Upper lobe of left lung (tissue), 6 donors: ENCODE measurements around the gene POLE. TPM values are rescaled to one million over a fixed set of nuclear protein-coding genes. Genes with fewer than 3 reads are reported as not detected.
A peak's percentile ranks its signal among the peaks of the same experiment; 100 is the strongest.

Experiments used
- ATAC-seq, 2 donors: fragments of 200-7000 bp; cut with Tn5 transposase; one replicate each; pipeline ENCODE4 v1.9.1; 2022; ENCODE audit warnings: mild to moderate bottlenecking in 2 of 2, moderate library complexity in 2 of 2; ENCODE audit not compliant: low FRiP score in 2 of 2
- DNase-seq, 2 donors: peaks; one replicate each; pipeline ENCODE4 v3.0.0-alpha.2; 2019 to 2020
- H3K27ac ChIP-seq, 4 donors: fragments of 200-600 bp; sonication (generic); one replicate each; pipeline ENCODE4 v1.5.1; 2016 to 2019
- H3K27me3 ChIP-seq, 4 donors: fragments of 200-600 bp; sonication (generic); one replicate each; pipeline ENCODE4 v1.5.1; 2017 to 2019
- H3K36me3 ChIP-seq, 4 donors: fragments of 200-600 bp; sonication (generic); one replicate each; pipeline ENCODE4 v1.5.1; 2016 to 2019
- H3K4me1 ChIP-seq, 4 donors: fragments of 200-600 bp; sonication (generic); one replicate each; pipeline ENCODE4 v1.5.1; 2018 to 2019
- H3K4me3 ChIP-seq, 4 donors: fragments of 200-600 bp; sonication (generic); one replicate each; pipeline ENCODE4 v1.5.1; 2017 to 2019; ENCODE audit warnings: mild to moderate bottlenecking in 2 of 4, moderate library complexity in 1 of 4
- H3K9me3 ChIP-seq, 4 donors: fragments of 200-600 bp; sonication (generic); one replicate each; pipeline ENCODE4 v1.5.1; 2018 to 2019
- EP300 ChIP-seq, 4 donors: sonication (generic); formaldehyde crosslinking; IDR thresholded peaks; one replicate each; pipeline ENCODE4 v1.5.1; 2017; ENCODE audit warnings: antibody characterized with exemption in 4 of 4, control low read depth in 2 of 4
- POLR2A ChIP-seq, 4 donors: fragments of 450-650 bp; IDR thresholded peaks; one replicate each; pipeline ENCODE4 v1.5.1; 2016 to 2017; ENCODE audit warnings: antibody characterized with exemption in 4 of 4, mild to moderate bottlenecking in 2 of 4
- POLR2AphosphoS5 ChIP-seq, 2 donors: sonication (generic); formaldehyde crosslinking; IDR thresholded peaks; one replicate each; pipeline ENCODE4 v1.5.1; 2017; ENCODE audit warnings: antibody characterized with exemption in 2 of 2
- WGBS, 2 donors: methylation state at CpG; one replicate each; pipeline ENCODE4 v1.1.5; 2017 to 2018; 5-methylcytosine and 5-hydroxymethylcytosine counted together
- total RNA-seq, 6 donors: library from RNA; depleted of rRNA in 4 of 6; stranded (reverse); fragments of >200 nt in 4 of 6; gene quantifications; one replicate each; pipeline versions ENCODE4 v1.1.0 to v1.2.1, GENCODE V29; 2016 to 2021
- TF ChIP-seq, protein P1 (sequence below), 6 experiments: fragments of 450-650 bp in 4 of 6; fragments of 200-600 bp in 2 of 6; sonication (generic) in 2 of 6; IDR thresholded peaks; one replicate each; pipeline ENCODE4 v1.5.1; 2016 to 2019; ENCODE audit warnings: antibody characterized with exemption in 6 of 6
- donor health status: DM: no; HTN: no; CAD: no; lungs with moderate emphysema.
- donor health status: DM: no; HTN: yes; CAD: no; lungs with severe emphysema.

The POLE gene
- total RNA-seq, 6 donors from 2014 or later, result 16.6 to 228 (median 26.2) TPM

DNA sequence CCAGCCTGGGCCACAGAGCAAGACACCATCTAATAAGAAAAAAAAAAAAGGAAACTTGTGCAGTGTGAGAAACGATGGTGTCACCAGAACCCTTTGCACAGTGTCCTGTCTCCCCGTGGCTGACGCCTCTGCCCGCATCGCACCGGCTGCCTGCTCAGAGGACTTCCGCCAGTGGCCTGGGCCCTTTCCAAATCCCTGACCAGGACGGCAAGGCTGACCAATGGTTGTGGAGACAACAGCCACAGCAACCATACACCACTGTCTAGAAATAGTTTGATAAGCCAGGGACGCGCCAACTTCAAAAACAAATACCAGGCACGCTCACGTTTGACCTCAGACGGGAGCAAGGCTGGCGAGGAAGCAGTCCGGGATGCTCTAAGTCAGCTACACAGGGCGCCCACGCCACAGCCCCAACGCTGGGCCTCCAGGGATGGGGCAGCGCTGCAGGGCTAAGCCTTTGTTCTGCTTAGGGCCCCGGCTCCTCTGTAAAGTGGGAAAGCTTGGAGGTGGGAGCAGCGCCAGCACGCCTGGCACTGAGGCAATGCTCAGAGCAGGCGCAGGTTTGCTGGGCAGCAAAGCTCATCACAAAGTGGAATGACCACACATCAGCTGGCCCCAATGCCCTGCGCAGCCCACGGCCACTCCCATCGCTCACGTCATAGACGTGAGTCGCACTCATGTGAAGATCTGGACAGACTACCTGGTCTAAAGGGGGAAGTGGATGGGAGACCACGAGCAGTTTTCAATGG lies 36.0 kb upstream of the POLE start:
- no peak overlapping the region for H3K4me3 ChIP-seq
- no peak for ATAC-seq
- no peaks in the 10 kb centered on the region for H3K4me1 ChIP-seq
- peaks cover 34 to 95% (median 75%) of the 10 kb centered on the region in 4 donors for H3K36me3 ChIP-seq
- 92% methylated on average over 27 to 30 of the region's 30 CpGs for WGBS, 2 donors
- no peak overlapping the region for H3K27ac ChIP-seq
- no peak for TF ChIP-seq POLR2AphosphoS5 (IDR thresholded peaks at IDR 0.05)
- no peak for TF ChIP-seq POLR2A (IDR thresholded peaks at IDR 0.05)
- TF ChIP-seq, protein P1, sequence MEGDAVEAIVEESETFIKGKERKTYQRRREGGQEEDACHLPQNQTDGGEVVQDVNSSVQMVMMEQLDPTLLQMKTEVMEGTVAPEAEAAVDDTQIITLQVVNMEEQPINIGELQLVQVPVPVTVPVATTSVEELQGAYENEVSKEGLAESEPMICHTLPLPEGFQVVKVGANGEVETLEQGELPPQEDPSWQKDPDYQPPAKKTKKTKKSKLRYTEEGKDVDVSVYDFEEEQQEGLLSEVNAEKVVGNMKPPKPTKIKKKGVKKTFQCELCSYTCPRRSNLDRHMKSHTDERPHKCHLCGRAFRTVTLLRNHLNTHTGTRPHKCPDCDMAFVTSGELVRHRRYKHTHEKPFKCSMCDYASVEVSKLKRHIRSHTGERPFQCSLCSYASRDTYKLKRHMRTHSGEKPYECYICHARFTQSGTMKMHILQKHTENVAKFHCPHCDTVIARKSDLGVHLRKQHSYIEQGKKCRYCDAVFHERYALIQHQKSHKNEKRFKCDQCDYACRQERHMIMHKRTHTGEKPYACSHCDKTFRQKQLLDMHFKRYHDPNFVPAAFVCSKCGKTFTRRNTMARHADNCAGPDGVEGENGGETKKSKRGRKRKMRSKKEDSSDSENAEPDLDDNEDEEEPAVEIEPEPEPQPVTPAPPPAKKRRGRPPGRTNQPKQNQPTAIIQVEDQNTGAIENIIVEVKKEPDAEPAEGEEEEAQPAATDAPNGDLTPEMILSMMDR (IDR thresholded peaks at IDR 0.05), result no peak
- no peak for TF ChIP-seq EP300 (IDR thresholded peaks at IDR 0.05)
- no peaks in the 10 kb centered on the region for H3K9me3 ChIP-seq
- no peaks in the 10 kb centered on the region for H3K27me3 ChIP-seq
- DNase-seq, result no peak

DNA sequence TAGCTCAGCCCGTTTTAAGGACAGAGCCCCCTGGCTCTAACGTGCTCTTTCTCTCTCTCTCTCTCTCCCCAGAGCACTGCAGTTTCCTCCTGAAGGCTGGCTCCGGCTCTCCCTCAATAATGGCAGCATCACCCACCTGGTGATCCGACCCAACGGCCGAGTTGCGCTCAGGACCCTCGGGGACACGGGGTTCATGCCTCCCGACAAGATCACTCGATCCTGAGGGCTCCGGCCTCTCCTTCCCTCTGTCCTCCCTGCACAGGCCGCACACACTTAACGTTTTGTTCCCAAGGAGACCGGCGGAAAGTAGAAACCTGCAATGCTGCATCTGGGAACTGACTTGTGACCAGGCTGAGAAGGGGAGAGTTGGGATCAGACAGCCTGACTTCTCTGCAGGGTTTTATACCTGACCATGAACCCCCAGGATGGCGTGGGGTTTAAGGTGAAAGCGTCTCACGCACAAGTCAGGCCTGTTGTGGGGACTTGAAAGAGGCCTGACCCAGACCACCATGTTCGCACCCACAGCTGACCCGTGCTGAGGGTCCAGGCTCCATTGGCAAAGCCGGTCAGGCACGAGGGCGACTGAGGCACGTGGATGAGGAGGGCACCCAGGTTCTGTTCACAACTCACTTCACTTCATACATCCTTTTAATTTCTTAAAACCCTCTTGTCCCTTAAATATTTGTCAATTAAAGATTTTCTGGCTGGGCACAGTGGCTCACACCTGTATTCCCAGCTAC lies 33.6 kb upstream of the POLE start:
- ATAC-seq (no peak), DNase-seq (no peak)
- WGBS, 2 donors, result 94 to 95% methylated on average over 22 to 25 of the region's 25 CpGs
- Histone ChIP-seq H3K27ac (no peak overlapping the region), H3K4me1 (no peaks in the 10 kb centered on the region), H3K36me3 (peaks cover 18 to 95% (median 68%) of the 10 kb centered on the region in 4 donors), H3K9me3 (no peaks in the 10 kb centered on the region), H3K4me3 (no peak overlapping the region), H3K27me3 (no peaks in the 10 kb centered on the region)
- TF ChIP-seq, protein P1 (IDR thresholded peaks at IDR 0.05), result no peak
- TF ChIP-seq POLR2AphosphoS5 (IDR thresholded peaks at IDR 0.05) (no peak), EP300 (IDR thresholded peaks at IDR 0.05) (no peak), POLR2A (IDR thresholded peaks at IDR 0.05) (no peak)

DNA sequence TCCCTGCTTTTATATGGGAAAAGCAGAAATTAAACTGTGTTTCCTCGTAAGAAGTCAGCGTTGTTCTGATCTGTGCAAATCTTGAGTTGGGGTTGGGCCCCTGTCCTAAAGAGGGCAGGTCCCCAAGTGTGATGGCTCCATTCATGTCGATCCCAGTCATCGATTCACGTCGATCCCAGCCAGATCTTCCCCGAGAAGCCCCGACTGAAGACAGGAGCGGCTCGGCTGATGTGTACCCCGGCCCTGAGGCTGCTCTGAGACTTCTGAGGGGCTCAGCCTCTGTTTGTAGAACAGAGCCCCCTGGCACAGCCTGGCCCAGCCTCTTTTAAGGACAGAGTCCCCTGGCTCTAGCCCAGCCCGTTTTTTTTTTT lies 32.8 kb upstream of the POLE start:
- no peak overlapping the region for H3K27ac ChIP-seq
- H3K4me3 ChIP-seq, result no peak overlapping the region
- no peak for DNase-seq
- no peaks in the 10 kb centered on the region for H3K9me3 ChIP-seq
- ATAC-seq, result no peak
- TF ChIP-seq EP300 (IDR thresholded peaks at IDR 0.05) (no peak), POLR2AphosphoS5 (IDR thresholded peaks at IDR 0.05) (no peak)
- TF ChIP-seq, protein P1 (IDR thresholded peaks at IDR 0.05), result no peak
- H3K36me3 ChIP-seq, result peaks cover 16 to 95% (median 66%) of the 10 kb centered on the region in 4 donors
- H3K27me3 ChIP-seq, result no peaks in the 10 kb centered on the region
- WGBS, 2 donors, result 92 to 96% methylated on average over 12 of the region's 12 CpGs
- no peaks in the 10 kb centered on the region for H3K4me1 ChIP-seq

DNA sequence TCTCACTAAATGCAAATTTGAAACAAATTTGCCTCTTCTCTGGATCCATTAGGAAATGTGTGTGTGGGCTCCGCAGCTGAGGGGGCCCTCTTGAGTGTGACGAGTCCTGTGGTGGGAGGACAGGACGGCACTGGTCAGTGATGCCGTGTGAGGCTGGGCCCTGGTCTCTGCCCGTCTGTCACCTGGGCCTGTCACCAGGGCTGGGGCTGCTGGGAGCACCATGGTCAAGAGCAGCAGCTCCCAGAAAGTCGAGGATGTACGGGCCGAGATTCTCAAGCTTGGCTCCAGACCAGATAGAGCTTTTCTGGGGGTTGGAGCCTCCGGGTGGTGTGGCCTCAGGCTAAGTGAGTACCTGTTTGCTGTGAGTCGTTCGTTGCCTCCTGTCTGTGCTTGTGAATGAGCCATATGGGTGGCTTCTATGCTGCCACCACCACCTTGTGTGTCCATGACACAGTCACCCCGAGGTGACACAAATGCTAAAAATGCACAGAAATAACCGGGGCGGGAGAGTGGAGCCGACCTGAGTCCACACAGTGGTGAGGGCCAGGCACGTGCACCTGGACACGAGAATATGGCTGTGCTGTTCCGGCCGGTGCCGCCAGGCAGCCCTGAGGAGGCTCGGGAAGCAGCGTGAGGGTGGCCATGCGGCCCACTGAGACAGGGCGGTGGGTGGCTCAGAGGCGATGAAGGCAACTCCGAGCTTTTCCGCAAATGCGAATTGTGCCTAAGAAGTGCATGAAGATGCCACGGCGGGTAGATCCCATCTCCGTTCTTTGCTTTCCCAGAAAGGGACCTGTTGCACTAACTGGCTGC lies 32.2 kb upstream of the POLE start:
- no peaks in the 10 kb centered on the region for H3K4me1 ChIP-seq
- H3K27me3 ChIP-seq, result no peaks in the 10 kb centered on the region
- no peak overlapping the region for H3K27ac ChIP-seq
- TF ChIP-seq POLR2AphosphoS5 (IDR thresholded peaks at IDR 0.05), result no peak
- TF ChIP-seq POLR2A (IDR thresholded peaks at IDR 0.05), result no peak
- TF ChIP-seq EP300 (IDR thresholded peaks at IDR 0.05), result no peak
- TF ChIP-seq, protein P1 (IDR thresholded peaks at IDR 0.05), result no peak
- H3K36me3 ChIP-seq, result peaks cover 16 to 91% (median 66%) of the 10 kb centered on the region in 4 donors
- DNase-seq, result no peak
- no peak overlapping the region for H3K4me3 ChIP-seq
- no peaks in the 10 kb centered on the region for H3K9me3 ChIP-seq
- WGBS, 2 donors, result 93 to 97% methylated on average over 27 to 31 of the region's 31 CpGs
- ATAC-seq, result peak in 1 of 2 donors; percentile 9
